WTC11 (cell line): ENCODE results near the gene PRPF8. TPM values are rescaled to one million over a fixed set of nuclear protein-coding genes. Genes with fewer than 3 reads are reported as not detected.
A peak's percentile ranks its signal among the peaks of the same experiment; 100 is the strongest.

Experiments
- ATF6 ChIP-seq: sonication (generic); formaldehyde crosslinking; IDR thresholded peaks from 2 replicates; pipeline ENCODE4 v1.8.1; 2023; ENCODE audit warnings: mild to moderate bottlenecking, missing genetic modification reagents
- CDX4 ChIP-seq: fragments of 250-450 bp; sonication (Bioruptor Pico); IDR thresholded peaks from 2 replicates; pipeline ENCODE4 v1.9.0; 2021; ENCODE audit warnings: moderate library complexity, mild to moderate bottlenecking, inconsistent platforms, borderline replicate concordance
- CREB1 ChIP-seq: sonication (generic); formaldehyde crosslinking; IDR thresholded peaks from 2 replicates; pipeline ENCODE4 v1.8.0; 2023; ENCODE audit warnings: mild to moderate bottlenecking, missing genetic modification reagents
- EMX1 ChIP-seq: fragments of 250-450 bp; sonication (Bioruptor Pico); IDR thresholded peaks from 2 replicates; pipeline ENCODE4 v1.8.0; 2021; ENCODE audit warnings: mild to moderate bottlenecking
- ESRRA ChIP-seq: sonication (generic); formaldehyde crosslinking; IDR thresholded peaks from 2 replicates; pipeline ENCODE4 v1.8.1; 2022; ENCODE audit warnings: mild to moderate bottlenecking, missing genetic modification reagents, borderline replicate concordance
- JUN ChIP-seq: sonication (generic); formaldehyde crosslinking; IDR thresholded peaks from 2 replicates; pipeline ENCODE4 v1.8.0; 2023; ENCODE audit warnings: mild to moderate bottlenecking, missing genetic modification reagents
- PRDM15 ChIP-seq: sonication (generic); formaldehyde crosslinking; IDR thresholded peaks from 2 replicates; pipeline ENCODE4 v1.8.0; 2022; ENCODE audit warnings: missing genetic modification reagents
- PREB ChIP-seq: sonication (generic); formaldehyde crosslinking; IDR thresholded peaks from 2 replicates; pipeline ENCODE4 v1.8.1; 2022; ENCODE audit warnings: mild to moderate bottlenecking, missing genetic modification reagents, moderate library complexity, borderline replicate concordance
- RELA ChIP-seq: sonication (generic); formaldehyde crosslinking; IDR thresholded peaks from 2 replicates; pipeline ENCODE4 v1.8.1; 2022; ENCODE audit warnings: missing genetic modification reagents, mild to moderate bottlenecking, borderline replicate concordance
- SMAD3 ChIP-seq: sonication (generic); formaldehyde crosslinking; IDR thresholded peaks from 2 replicates; pipeline ENCODE4 v1.8.0; 2022; ENCODE audit warnings: missing genetic modification reagents, mild to moderate bottlenecking, borderline replicate concordance
- TCF7 ChIP-seq: sonication (generic); formaldehyde crosslinking; IDR thresholded peaks from 2 replicates; pipeline ENCODE4 v1.8.0; 2022; ENCODE audit warnings: mild to moderate bottlenecking, low read depth, missing genetic modification reagents, moderate library complexity
- ZNF138 ChIP-seq: sonication (generic); formaldehyde crosslinking; conservative IDR thresholded peaks from 2 replicates; pipeline ENCODE4 v1.8.1; 2022; ENCODE audit warnings: mild to moderate bottlenecking, moderate library complexity, missing genetic modification reagents
- ZNF219 ChIP-seq: sonication (generic); formaldehyde crosslinking; IDR thresholded peaks from 2 replicates; pipeline ENCODE4 v1.8.0; 2023; ENCODE audit warnings: missing genetic modification reagents, mild to moderate bottlenecking, borderline replicate concordance
- ZNF281 ChIP-seq: sonication (generic); formaldehyde crosslinking; IDR thresholded peaks from 2 replicates; pipeline ENCODE4 v1.8.0; 2023; ENCODE audit warnings: mild to moderate bottlenecking, missing genetic modification reagents
- ZNF317 ChIP-seq: sonication (generic); formaldehyde crosslinking; IDR thresholded peaks from 2 replicates; pipeline ENCODE4 v1.8.1; 2023; ENCODE audit warnings: low read depth, mild to moderate bottlenecking, moderate library complexity, missing genetic modification reagents, borderline replicate concordance
- ZNF425 ChIP-seq: fragments of 250-450 bp; sonication (Bioruptor Pico); conservative IDR thresholded peaks from 2 replicates; pipeline ENCODE4 v1.9.0; 2021; ENCODE audit warnings: mild to moderate bottlenecking
- ZNF532 ChIP-seq: fragments of 250-450 bp; sonication (Bioruptor Pico); IDR thresholded peaks from 2 replicates; pipeline ENCODE4 v1.9.0; 2021; ENCODE audit warnings: mild to moderate bottlenecking, borderline replicate concordance
- total RNA-seq: library from RNA; stranded (reverse); gene quantifications from 3 replicates; pipeline ENCODE4 v1.2.3, GENCODE V29; 2021

PRPF8 gene
- total RNA-seq, 1 experiment from 2014 or later, result 388 TPM

- TF ChIP-seq SMAD3 (CRISPR knock-in tag) (no peak), ESRRA (no peak), PRDM15 (CRISPR knock-in tag) (peak; percentile 21; the same call in 1 of the 2 replicates), TCF7 (CRISPR knock-in tag) (no peak), ZNF317 (CRISPR knock-in tag) (no peak), JUN (no peak), ZNF281 (CRISPR knock-in tag) (no peak), ZNF532 (CRISPR knock-in tag) (no peak), ATF6 (no peak), EMX1 (CRISPR knock-in tag) (no peak), ZNF138 (CRISPR knock-in tag) (no peak), CDX4 (CRISPR knock-in tag) (no peak), RELA (CRISPR knock-in tag) (no peak), PREB (no peak; the same call in 1 of the 2 replicates), CREB1 (no peak), ZNF425 (CRISPR knock-in tag) (no peak), ZNF219 (CRISPR knock-in tag) (no peak)
These were observed 31.6 kb upstream of the PRPF8 start (continued) for GRCh38 chr17:1716076-1716911.
